K562 (cell line): ENCODE data around the gene EFHB. TPM values are rescaled to one million over a fixed set of nuclear protein-coding genes. Genes with fewer than 3 reads are reported as not detected.

Source experiments
- CCNT2 ChIP-seq: IDR thresholded peaks from 2 replicates; pipeline ENCODE4 v1.6.1; 2011; ENCODE audit warnings: borderline replicate concordance, low read depth, mild to moderate bottlenecking, moderate library complexity, mixed read lengths, low read length; ENCODE audit not compliant: insufficient read length; ENCODE audit errors: extremely low read depth
- CHAMP1 ChIP-seq: fragments of 450-650 bp; IDR thresholded peaks from 2 replicates; pipeline ENCODE4 v1.6.1; 2016; ENCODE audit warnings: mild to moderate bottlenecking
- CREM ChIP-seq: IDR thresholded peaks from 2 replicates; pipeline ENCODE4 v1.6.1; 2014; ENCODE audit warnings: antibody characterized with exemption, low read depth
- EP300 ChIP-seq: IDR thresholded peaks from 2 replicates; pipeline ENCODE4 v1.6.1; 2012; ENCODE audit warnings: low read length, improper control_type of control experiment
- GATAD2B ChIP-seq: fragments of 450-650 bp; IDR thresholded peaks from 2 replicates; pipeline ENCODE4 v1.6.1; 2017; ENCODE audit warnings: mild to moderate bottlenecking, borderline replicate concordance
- JUND ChIP-seq, 2 experiments: IDR thresholded peaks; 2 replicates in 1 of 2; 3 replicates in 1 of 2; pipeline ENCODE4 v1.6.1; 2011; ENCODE audit warnings: borderline replicate concordance in 2 of 2, low read depth in 2 of 2, low read length in 2 of 2, improper control_type of control experiment in 1 of 2, missing biosample characterization in 1 of 2, missing genetic modification characterization in 1 of 2, missing genetic modification reagents in 1 of 2
- MBD2 ChIP-seq: sonication (generic); IDR thresholded peaks from 2 replicates; pipeline ENCODE4 v1.6.1; 2016; ENCODE audit warnings: low read depth, borderline replicate concordance
- MTA3 ChIP-seq: fragments of 450-650 bp; formaldehyde crosslinking; IDR thresholded peaks from 2 replicates; pipeline ENCODE4 v1.6.1; 2017; ENCODE audit warnings: mild to moderate bottlenecking, borderline replicate concordance
- PBX2 ChIP-seq, 2 experiments: IDR thresholded peaks in 1 of 2; conservative IDR thresholded peaks in 1 of 2; 2 replicates each; pipeline ENCODE4 v1.6.1; 2016; ENCODE audit warnings: low read depth in 2 of 2, mild to moderate bottlenecking in 1 of 2, missing compliant biosample characterization in 1 of 2, missing genetic modification characterization in 1 of 2, moderate library complexity in 1 of 2
- RB1 ChIP-seq: fragments of 450-650 bp; IDR thresholded peaks from 2 replicates; pipeline ENCODE4 v1.6.1; 2017; ENCODE audit warnings: low read depth, mild to moderate bottlenecking
- SMARCB1 ChIP-seq: IDR thresholded peaks from 2 replicates; pipeline ENCODE4 v1.6.1; 2011; ENCODE audit warnings: improper control_type of control experiment, low read depth; ENCODE audit not compliant: insufficient read length
- SMARCE1 ChIP-seq: fragments of 450-650 bp; IDR thresholded peaks from 2 replicates; pipeline ENCODE4 v1.7.1; 2016; ENCODE audit warnings: mild to moderate bottlenecking
- TAF9B ChIP-seq: fragments of 450-650 bp; IDR thresholded peaks from 2 replicates; pipeline ENCODE4 v1.6.1; 2018; ENCODE audit warnings: mild to moderate bottlenecking; ENCODE audit not compliant: partially characterized antibody
- TEAD1 ChIP-seq, 2 experiments: fragments of 450-650 bp in 1 of 2; sonication (generic) in 1 of 2; formaldehyde crosslinking; IDR thresholded peaks; 2 replicates each; pipeline versions ENCODE4 v1.4.0 to v1.8.0; 2020 to 2022; ENCODE audit warnings: mild to moderate bottlenecking in 2 of 2, missing genetic modification reagents in 1 of 2
- THAP12 ChIP-seq: fragments of 250-450 bp; sonication (Bioruptor Pico); IDR thresholded peaks from 2 replicates; pipeline ENCODE4 v1.9.0; 2021; ENCODE audit warnings: mild to moderate bottlenecking, inconsistent platforms
- ZFP30 ChIP-seq: fragments of 250-450 bp; sonication (Bioruptor Pico); IDR thresholded peaks from 2 replicates; pipeline ENCODE4 v1.8.0; 2022; ENCODE audit warnings: moderate library complexity, mild to moderate bottlenecking, inconsistent platforms, borderline replicate concordance
- ZNF274 ChIP-seq: IDR thresholded peaks from 2 replicates; pipeline ENCODE4 v1.6.1; 2011; ENCODE audit warnings: low read depth, mild to moderate bottlenecking, low read length, moderate library complexity, borderline replicate concordance
- ZNF316 ChIP-seq: fragments of 450-650 bp; IDR thresholded peaks from 2 replicates; pipeline ENCODE4 v1.6.1; 2016
- polyA plus RNA-seq, 8 experiments: library from polyadenylated mRNA; depleted of rRNA in 4 of 8; stranded (reverse) in 5 of 8; unstranded in 3 of 8; fragments of >200 nt; fragmentation: Nextera tagmentation in 2 of 8; fragmentation: Illumina TruSeq in 1 of 8; extraction: Ambion mirVana in 2 of 8; extraction: Trizol in 1 of 8; gene quantifications; 2 replicates each; pipeline versions ENCODE4 v1.2.1 to v1.2.3, GENCODE V29; 2011 to 2014; ENCODE audit warnings: inconsistent platforms in 1 of 8, missing spikeins in 1 of 8
- total RNA-seq, 7 experiments: library from RNA; depleted of rRNA in 6 of 7; stranded (reverse); fragments of >200 nt in 6 of 7; fragmentation: Illumina TruSeq in 2 of 7; extraction: Trizol in 2 of 7; gene quantifications; 2 replicates each; pipeline versions ENCODE4 v1.2.1 to v1.2.3, GENCODE V29; 2011 to 2021; ENCODE audit warnings: low replicate concordance in 1 of 7
- TF ChIP-seq, protein P1 (sequence below): fragments of 250-450 bp; sonication (Bioruptor Pico); IDR thresholded peaks from 2 replicates; pipeline ENCODE4 v1.5.0; 2021

The EFHB gene
- total and polyA plus RNA-seq, 9 of the 15 experiments (the other 6 are each of a cell fraction or from before 2014, with no cell fraction given): 1.5 to 4.0 (median 1.8) TPM

GRCh38 chr3:19931767-19932188 lies 2.2 kb downstream of the EFHB start (continued):
- TF ChIP-seq CCNT2 (no peak), SMARCE1 (peak; percentile 95), CREM (peak; percentile 47; the same call in 1 of the 2 replicates), SMARCB1 (peak; percentile 94), CHAMP1 (0 out of 2 replicates have a peak, but pooled peaks have one; percentile 39), EP300 (peak; percentile 61), MTA3 (peak; percentile 19; the same call in 1 of the 2 replicates), TEAD1 (CRISPR knock-in tag; IDR thresholded peaks at IDR 0.05) (peak in 1 of 2 experiments; percentile 69; a peak in 1 of 4 replicates), JUND (IDR thresholded peaks at IDR 0.05; ENCODE audit: borderline replicate concordance, low read depth, low read length) (peak; percentile 84), JUND (tag; IDR thresholded peaks at IDR 0.05; ENCODE audit: borderline replicate concordance, low read depth, low read length) (peak; percentile 89; the same call in 2 of the 3 replicates), ZNF316 (peak; percentile 99), MBD2 (peak; percentile 18; the same call in 1 of the 2 replicates), RB1 (no peak), GATAD2B (0 out of 2 replicates have a peak, but pooled peaks have one; percentile 11), ZNF274 (peak; percentile 53; the same call in 1 of the 2 replicates), PBX2 (CRISPR knock-in tag; IDR thresholded peaks at IDR 0.05; ENCODE audit: low read depth) (no peak), PBX2 (tag; conservative IDR thresholded peaks at IDR 0.05; ENCODE audit: low read depth) (peak; percentile 76), TAF9B (peak; percentile 47), THAP12 (CRISPR knock-in tag) (no peak), ZFP30 (no peak)
- TF ChIP-seq, protein P1, sequence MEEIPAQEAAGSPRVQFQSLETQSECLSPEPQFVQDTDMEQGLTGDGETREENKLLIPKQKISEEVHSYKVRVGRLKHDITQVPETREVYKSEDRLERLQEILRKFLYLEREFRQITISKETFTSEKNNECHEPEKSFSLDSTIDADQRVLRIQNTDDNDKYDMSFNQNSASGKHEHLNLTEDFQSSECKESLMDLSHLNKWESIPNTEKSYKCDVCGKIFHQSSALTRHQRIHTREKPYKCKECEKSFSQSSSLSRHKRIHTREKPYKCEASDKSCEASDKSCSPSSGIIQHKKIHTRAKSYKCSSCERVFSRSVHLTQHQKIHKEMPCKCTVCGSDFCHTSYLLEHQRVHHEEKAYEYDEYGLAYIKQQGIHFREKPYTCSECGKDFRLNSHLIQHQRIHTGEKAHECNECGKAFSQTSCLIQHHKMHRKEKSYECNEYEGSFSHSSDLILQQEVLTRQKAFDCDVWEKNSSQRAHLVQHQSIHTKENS (CRISPR knock-in tag): no peak
